Measurements from ENCODE around the gene SIGLEC7. TPM values are rescaled to one million over a fixed set of nuclear protein-coding genes. Genes with fewer than 3 reads are reported as not detected.
"Not testable (repeated sequence)": the region's sequence is repeated elsewhere in the genome, so short reads cannot be mapped to it uniquely, and the experiment has no call there.

Gene SIGLEC7
- total RNA-seq, 1 donor from 2014 or later, result not detected

DNA sequence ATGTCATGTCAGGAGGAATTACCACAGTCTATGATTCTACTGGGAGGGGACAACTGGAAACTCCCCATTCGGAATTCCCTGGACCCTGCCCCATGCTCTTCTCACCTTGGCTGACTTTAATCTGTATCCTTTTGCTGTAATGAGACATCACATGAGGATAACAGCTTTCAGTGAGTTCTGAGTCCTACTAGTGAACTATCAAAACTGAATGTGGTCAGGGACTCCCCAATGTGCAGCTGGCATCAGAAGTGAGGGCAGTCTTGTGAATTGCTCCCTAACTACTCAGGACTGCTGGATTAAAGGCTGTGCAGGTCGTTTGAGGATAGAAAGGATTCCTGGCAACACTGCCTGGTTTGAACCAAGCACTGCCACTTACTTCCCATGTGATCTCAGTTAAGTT is 15.2 kb downstream of the SIGLEC7 start:
- Mint-ChIP-seq H3K36me3 (ENCODE audit: low read depth) (no peaks in the 10 kb centered on the region), H3K4me3 (no peak overlapping the region), H3K27me3 (peaks cover 14% of the 10 kb centered on the region), H3K27ac (no peak overlapping the region), H3K4me1 (peaks cover 10% of the 10 kb centered on the region), H3K9me3 (no peaks in the 10 kb centered on the region)
- intact Hi-C loops (cut with micrococcal nuclease), result no loop called here
- DNase-seq, result no peak

DNA sequence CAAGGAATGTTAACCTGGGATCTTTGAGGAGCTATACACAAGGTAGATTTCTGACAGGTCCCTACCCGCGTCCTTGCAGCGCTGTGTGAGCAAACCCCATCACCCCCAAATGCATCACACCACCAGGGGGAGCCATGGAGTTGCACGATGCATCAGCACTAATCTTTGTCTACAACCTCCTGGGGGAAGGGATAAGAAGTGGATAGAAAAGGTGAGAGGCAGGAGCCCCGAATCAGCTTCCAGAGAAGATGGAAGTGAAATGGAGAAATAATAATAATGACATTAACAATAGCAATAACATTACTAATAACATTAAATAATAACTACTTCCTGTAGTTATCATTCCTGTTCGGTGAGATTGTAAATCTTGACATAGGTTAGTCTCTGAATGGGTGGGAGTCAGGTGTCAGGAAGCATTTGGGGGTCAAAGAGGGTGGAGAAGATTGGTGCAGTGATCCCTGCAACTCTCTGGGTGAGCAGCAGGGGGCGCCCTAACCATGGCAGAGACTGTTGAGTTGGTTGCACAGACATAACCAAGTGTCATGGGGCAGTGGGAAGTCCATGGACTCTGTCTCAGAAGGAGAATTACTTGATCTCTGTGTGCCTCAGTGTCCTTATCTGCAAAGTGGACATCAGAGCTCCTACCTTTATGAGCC is 16.5 kb downstream of the SIGLEC7 start:
- Mint-ChIP-seq H3K27me3 (peaks cover 13% of the 10 kb centered on the region), H3K4me1 (peaks cover 13% of the 10 kb centered on the region), H3K27ac (peak overlapping the region; percentile 56), H3K9me3 (no peaks in the 10 kb centered on the region), H3K36me3 (ENCODE audit: low read depth) (no peaks in the 10 kb centered on the region), H3K4me3 (no peak overlapping the region)
- peak; percentile 94 for DNase-seq
- intact Hi-C loops (cut with micrococcal nuclease), result loop anchor here (1.0 to 2.0 kb wide), 3 partner anchors 11 to 502 kb away; no protein-coding TSS in a partner anchor

DNA sequence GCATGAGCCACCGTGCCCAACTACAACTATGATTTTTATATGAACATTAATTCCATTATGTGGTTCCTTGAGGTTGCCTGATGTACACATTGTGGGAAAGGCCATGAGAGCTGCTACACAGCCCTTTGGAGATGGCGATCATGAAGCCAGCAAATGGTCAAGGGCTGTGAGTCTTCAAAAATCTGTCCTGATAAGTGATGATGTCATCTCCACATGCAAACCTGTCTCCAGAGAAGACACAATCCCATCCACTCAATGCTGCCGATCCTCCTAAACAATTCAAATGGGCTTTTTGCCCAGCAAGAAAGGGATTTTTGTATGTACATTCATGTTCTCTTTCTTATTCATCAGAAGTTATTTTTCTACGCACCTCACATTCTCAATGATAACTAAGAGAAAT is 17.6 kb downstream of the SIGLEC7 start:
- Mint-ChIP-seq H3K4me3 (no peak overlapping the region), H3K27ac (no peak overlapping the region), H3K27me3 (peaks cover 16% of the 10 kb centered on the region), H3K4me1 (peaks cover 13% of the 10 kb centered on the region), H3K9me3 (no peaks in the 10 kb centered on the region), H3K36me3 (ENCODE audit: low read depth) (no peaks in the 10 kb centered on the region)
- no peak for DNase-seq
- intact Hi-C loops (cut with micrococcal nuclease), result loop anchor here (2.0 kb wide), 1 partner anchor 501 kb away; no protein-coding TSS in a partner anchor

DNA sequence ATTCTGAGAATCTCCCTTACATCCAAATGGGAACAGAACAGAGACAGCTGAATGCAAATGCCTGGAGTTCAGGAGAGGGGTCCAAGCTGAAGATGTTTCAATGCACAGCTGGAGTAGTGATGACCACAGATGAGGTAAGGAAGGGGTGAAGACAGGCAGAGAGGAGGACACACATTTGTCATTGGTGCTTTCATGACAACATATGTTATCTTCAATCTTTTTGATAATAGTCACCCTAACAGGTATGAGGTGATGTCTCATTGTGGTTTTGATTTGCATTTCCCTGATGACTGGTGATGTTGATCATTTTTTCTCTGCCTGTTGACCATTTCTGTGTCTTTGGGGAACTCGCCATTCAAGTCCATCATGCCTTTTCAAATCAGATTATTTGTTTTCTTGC is 19.2 kb downstream of the SIGLEC7 start:
- H3K9me3 Mint-ChIP-seq, result no peaks in the 10 kb centered on the region
- peaks cover 14% of the 10 kb centered on the region for H3K27me3 Mint-ChIP-seq
- peaks cover 13% of the 10 kb centered on the region for H3K4me1 Mint-ChIP-seq
- no peak overlapping the region for H3K27ac Mint-ChIP-seq
- no peaks in the 10 kb centered on the region for H3K36me3 Mint-ChIP-seq (ENCODE audit: low read depth)
- no peak for DNase-seq
- intact Hi-C loops (cut with micrococcal nuclease), result no loop called here
- no peak overlapping the region for H3K4me3 Mint-ChIP-seq

DNA sequence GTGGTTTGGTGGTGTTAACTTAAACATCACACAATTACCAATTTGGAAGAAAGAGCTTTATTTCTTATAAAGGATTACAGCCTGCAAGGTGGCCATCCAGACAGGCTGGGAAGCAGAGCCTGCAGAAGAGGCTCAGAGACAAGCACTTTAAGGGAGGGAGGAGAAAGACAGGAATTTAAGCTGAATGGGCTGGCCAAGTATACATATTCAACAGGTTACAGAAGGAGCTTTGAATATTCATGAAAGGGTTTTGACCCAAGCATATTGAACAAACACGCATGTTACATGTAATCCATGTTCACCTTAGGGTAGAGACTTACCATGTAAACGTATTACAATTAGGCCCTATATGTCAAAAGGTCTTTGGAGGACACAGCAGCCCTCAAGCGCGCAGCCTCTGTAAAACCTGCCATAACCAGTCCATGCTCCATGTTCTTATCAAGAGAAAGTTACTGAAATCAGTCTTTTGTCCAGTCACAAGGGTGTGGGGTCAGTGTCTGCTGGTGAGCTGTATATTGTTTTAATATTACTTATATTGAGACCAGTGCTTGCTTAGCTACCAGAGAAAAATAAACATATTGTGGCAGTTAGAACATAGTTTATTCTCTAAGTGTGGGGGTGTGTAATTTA is 19.9 kb downstream of the SIGLEC7 start:
- Mint-ChIP-seq H3K27ac (no peak overlapping the region), H3K4me1 (peaks cover 17% of the 10 kb centered on the region), H3K36me3 (ENCODE audit: low read depth) (no peaks in the 10 kb centered on the region), H3K27me3 (peaks cover 14% of the 10 kb centered on the region), H3K9me3 (no peaks in the 10 kb centered on the region), H3K4me3 (no peak overlapping the region)
- no peak for DNase-seq
- intact Hi-C loops (cut with micrococcal nuclease), result no loop called here

DNA sequence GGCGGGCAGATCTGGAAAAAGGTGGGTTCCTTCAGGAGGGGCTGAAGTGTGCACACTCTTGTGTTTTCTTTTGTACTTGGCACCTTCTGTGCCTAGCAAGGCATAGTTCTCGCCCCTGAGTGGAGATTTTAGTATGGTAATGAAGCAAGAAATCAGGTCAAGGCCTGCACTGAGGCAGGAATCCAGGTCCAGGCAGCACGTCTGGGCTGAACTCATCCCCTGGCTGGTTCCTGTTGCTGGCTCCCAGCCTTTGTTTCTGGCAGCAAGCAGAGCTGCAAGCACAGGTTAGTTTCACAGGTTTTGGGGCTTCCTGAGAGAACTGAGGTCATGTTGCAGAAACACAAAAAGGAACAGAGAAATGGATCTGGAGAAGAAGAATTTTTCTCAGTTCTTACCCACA is 21.2 kb downstream of the SIGLEC7 start:
- Mint-ChIP-seq H3K4me1 (peaks cover 28% of the 10 kb centered on the region), H3K9me3 (no peaks in the 10 kb centered on the region), H3K4me3 (no peak overlapping the region), H3K27ac (no peak overlapping the region), H3K27me3 (peaks cover 14% of the 10 kb centered on the region), H3K36me3 (ENCODE audit: low read depth) (no peaks in the 10 kb centered on the region)
- intact Hi-C loops (cut with micrococcal nuclease), result no loop called here
- DNase-seq, result no peak

DNA sequence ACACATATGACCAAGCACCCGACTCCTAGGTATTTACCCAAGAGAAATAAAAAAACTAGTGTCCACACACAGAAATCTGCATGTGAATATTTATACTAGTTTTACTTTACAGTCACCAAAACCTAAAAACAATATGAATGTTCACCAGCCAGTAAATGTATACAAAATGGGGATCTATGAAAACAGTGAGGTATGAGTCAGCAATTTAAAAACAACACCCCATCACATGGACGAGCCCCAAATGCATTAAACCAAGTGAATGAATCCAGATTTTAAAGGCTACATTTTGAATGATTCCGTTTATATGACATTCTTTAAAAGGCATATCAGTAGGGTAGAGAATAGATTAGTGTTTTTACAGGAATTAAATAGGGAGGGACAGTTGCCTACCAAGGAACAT is 22.1 kb downstream of the SIGLEC7 start:
- H3K4me1 Mint-ChIP-seq, result peaks cover 30% of the 10 kb centered on the region
- H3K36me3 Mint-ChIP-seq (ENCODE audit: low read depth), result no peaks in the 10 kb centered on the region
- H3K4me3 Mint-ChIP-seq, result no peak overlapping the region
- peaks cover 12% of the 10 kb centered on the region for H3K27me3 Mint-ChIP-seq
- no peaks in the 10 kb centered on the region for H3K9me3 Mint-ChIP-seq
- DNase-seq, result no peak
- H3K27ac Mint-ChIP-seq, result no peak overlapping the region
- intact Hi-C loops (cut with micrococcal nuclease), result no loop called here

DNA sequence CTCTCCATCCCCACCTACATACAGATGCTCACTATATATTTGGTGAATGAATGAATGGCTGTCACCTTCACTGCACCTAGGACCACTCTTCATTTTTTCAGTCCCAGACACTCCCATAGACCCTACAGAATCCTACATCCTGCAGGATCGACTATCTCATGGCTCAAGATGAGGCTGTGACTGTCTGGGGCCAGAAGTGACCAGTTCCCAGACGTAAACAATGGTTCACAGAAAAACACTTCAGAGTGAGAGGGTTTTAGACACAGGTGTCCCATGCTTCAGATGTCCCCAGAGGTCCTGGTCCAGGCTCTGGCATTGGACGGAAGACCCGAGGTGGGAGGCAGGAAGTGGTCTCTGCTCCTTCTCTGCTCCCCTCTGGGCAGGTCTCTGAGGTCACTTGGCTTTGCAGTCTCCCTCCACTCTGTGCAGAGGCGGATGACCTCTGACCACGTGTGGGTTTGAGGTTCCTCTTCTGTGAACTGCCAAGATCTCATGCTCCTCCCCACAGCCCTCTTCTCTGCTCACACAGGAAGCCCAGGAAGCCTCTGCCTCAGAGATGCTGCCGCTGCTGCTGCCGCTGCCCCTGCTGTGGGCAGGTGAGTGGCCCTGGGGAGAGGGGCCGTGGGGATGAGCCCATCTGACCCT is 24.9 kb downstream of the SIGLEC7 start:
- intact Hi-C loops (cut with micrococcal nuclease), result no loop called here
- peaks cover 17% of the 10 kb centered on the region for H3K27me3 Mint-ChIP-seq
- peak overlapping the region; percentile 32 for H3K27ac Mint-ChIP-seq
- no peaks in the 10 kb centered on the region for H3K36me3 Mint-ChIP-seq (ENCODE audit: low read depth)
- H3K4me1 Mint-ChIP-seq, result peaks cover 29% of the 10 kb centered on the region
- H3K4me3 Mint-ChIP-seq, result peak overlapping the region; percentile 75
- no peaks in the 10 kb centered on the region for H3K9me3 Mint-ChIP-seq
- peak; percentile 81 for DNase-seq

DNA sequence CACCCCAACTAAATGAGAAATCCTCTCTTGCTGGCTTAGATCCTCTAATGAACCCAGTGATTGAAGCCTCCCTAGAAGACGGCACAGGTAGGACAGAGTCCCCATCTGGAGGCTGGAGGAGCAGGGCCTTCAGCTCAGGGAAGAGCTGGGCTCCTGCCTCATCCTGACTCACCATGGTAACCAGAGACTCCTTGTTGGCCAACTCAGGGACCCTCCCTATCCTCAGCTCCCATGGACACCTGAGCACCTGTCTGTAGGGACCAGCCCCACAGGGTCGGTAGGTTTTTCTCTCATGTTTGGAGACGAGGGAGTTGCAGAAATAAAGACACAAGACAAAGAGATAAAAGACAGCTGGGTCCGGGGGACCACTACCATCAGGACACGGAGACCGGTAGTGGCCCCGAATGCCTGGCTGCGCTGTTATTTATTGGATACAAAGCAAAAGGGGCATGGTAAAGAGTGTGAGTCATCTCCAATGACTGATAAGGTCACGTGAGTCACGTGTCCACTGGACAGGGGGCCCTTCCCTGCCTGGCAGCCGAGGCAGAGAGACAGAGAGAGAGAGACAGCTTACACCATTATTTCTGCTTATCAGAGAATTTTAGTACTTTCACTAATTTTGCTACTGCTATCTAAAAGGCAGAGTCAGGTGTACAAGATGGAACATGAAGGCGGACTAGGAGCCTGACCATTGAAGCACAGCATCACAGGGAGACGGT is 26.6 kb downstream of the SIGLEC7 start:
- H3K36me3 Mint-ChIP-seq (ENCODE audit: low read depth), result no peaks in the 10 kb centered on the region
- peaks cover 15% of the 10 kb centered on the region for H3K27me3 Mint-ChIP-seq
- intact Hi-C loops (cut with micrococcal nuclease), result loop anchor here (1.0 kb wide), 1 partner anchor 10 kb away; no protein-coding TSS in a partner anchor
- H3K9me3 Mint-ChIP-seq, result no peaks in the 10 kb centered on the region
- H3K4me3 Mint-ChIP-seq, result peak overlapping the region; percentile 9
- peaks cover 26% of the 10 kb centered on the region for H3K4me1 Mint-ChIP-seq
- H3K27ac Mint-ChIP-seq, result no peak overlapping the region
- no peak for DNase-seq

DNA sequence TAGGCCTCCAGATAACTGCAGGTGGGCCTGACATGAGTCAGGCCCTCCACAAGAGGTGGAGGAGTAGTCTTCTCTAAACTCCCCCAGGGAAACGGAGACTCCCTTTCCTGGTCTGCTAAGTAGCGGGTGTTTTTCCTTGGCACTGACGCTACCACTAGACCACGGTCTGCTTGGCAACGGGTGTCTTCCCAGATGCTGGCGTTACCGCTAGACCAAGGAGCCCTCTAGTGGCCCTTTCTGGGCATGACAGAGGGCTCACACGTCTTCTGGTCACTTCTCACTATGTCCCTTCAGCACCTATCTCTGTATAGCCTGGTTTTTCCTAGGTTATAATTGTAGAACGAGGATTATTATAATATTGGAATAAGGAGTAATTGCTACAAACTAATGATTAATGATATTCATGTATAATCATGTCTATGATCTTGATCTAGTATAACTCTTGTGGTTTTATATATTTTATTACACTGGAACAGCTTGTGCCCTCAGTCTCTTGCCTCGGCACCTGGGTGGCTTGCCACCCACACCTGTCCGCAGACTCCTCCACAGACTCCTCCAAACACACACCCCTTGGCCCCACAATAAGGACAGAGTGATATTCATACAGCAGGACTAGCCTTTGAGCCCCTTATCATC is 27.3 kb downstream of the SIGLEC7 start:
- not testable (repeated sequence) for H3K36me3 Mint-ChIP-seq (ENCODE audit: low read depth); H3K9me3 Mint-ChIP-seq; H3K27ac Mint-ChIP-seq; H3K4me3 Mint-ChIP-seq
- Mint-ChIP-seq H3K4me1 (peaks cover 26% of the 10 kb centered on the region), H3K27me3 (peaks cover 12% of the 10 kb centered on the region)
- intact Hi-C loops (cut with micrococcal nuclease), result loop anchor here (1.0 kb wide), 1 partner anchor 11 kb away; no protein-coding TSS in a partner anchor
- DNase-seq, result peak; percentile 91

DNA sequence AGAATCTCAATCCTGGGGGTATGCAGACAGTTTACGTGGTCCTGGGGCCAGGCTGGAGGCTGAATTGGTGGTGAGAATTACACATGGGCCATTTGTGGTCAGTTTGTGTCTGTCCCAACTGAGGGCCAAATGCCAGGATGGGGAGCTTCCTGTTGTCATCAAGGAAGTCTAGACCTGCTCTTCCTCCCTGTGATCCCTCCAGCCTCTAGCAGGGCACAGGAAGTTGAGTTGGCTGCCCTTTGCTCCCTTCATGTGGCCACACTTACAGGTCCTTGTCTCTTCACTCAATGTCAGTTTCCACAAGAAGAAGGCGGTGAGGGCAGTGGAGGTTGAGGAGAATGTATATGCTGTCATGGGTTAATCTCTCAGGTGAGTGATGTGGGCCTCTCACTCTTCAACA is 30.1 kb downstream of the SIGLEC7 start:
- H3K27me3 Mint-ChIP-seq, result peaks cover 12% of the 10 kb centered on the region
- H3K9me3 Mint-ChIP-seq, result no peaks in the 10 kb centered on the region
- H3K4me3 Mint-ChIP-seq, result no peak overlapping the region
- H3K4me1 Mint-ChIP-seq, result peaks cover 20% of the 10 kb centered on the region
- H3K27ac Mint-ChIP-seq, result no peak overlapping the region
- intact Hi-C loops (cut with micrococcal nuclease), result no loop called here
- no peaks in the 10 kb centered on the region for H3K36me3 Mint-ChIP-seq (ENCODE audit: low read depth)
- DNase-seq, result no peak

DNA sequence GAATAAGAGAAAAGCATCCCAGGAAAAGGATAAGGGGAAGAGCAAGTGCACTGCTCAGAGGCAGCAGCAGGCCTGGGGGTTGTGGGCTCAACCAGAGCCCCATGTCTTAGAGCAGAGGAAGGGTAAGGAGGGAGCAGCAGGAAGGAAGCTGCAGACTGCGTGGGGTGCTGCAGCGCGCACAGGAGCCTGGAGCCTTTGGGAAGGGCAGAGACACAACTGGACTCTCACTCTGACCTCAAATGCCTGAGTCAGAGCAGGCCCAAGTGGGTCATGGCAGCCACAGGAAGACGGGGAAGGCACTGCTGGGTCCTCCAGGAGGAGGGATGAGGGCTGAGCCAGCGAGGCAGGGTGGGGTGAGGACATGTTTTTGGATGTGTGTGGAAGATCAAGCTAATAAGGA is 31.6 kb downstream of the SIGLEC7 start:
- H3K27ac Mint-ChIP-seq, result no peak overlapping the region
- no peaks in the 10 kb centered on the region for H3K9me3 Mint-ChIP-seq
- peaks cover 7% of the 10 kb centered on the region for H3K4me1 Mint-ChIP-seq
- peaks cover 16% of the 10 kb centered on the region for H3K27me3 Mint-ChIP-seq
- H3K36me3 Mint-ChIP-seq (ENCODE audit: low read depth), result no peaks in the 10 kb centered on the region
- intact Hi-C loops (cut with micrococcal nuclease), result no loop called here
- no peak overlapping the region for H3K4me3 Mint-ChIP-seq
- no peak for DNase-seq

DNA sequence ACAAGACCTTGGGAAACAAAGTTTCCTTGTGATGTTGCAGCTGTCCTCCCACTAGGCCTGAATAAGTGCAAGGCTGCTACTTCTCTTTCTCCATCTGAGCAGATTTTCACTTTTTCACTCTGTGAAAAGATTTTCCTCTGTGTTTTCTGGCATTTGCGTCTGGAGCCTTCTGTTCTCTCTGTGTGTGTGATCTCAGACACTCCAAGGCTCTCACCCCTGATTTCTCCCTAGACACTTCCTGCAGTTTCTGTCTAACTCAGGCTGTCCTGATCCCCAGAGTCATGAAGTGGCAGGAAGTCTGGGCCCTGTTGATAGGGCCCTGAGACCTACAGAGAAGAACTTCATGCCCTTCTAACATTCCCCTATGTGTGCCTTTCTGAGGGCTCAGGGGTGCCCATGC is 37.2 kb downstream of the SIGLEC7 start:
- no peak for DNase-seq
- Mint-ChIP-seq H3K4me3 (no peak overlapping the region), H3K36me3 (ENCODE audit: low read depth) (no peaks in the 10 kb centered on the region), H3K4me1 (no peaks in the 10 kb centered on the region), H3K27ac (no peak overlapping the region), H3K27me3 (peaks cover 10% of the 10 kb centered on the region), H3K9me3 (no peaks in the 10 kb centered on the region)
- intact Hi-C loops (cut with micrococcal nuclease), result no loop called here

Measured in activated CD4-positive, alpha-beta T cell treated with anti-CD3 and anti-CD28 coated beads, Interleukin-2, amount 10 ng/mL, durations not matched to agents 24 days and 14 days (primary cell).